Adipose tissue (tissue), 3 donors: ENCODE results near the gene OSBP2. TPM values are rescaled to one million over a fixed set of nuclear protein-coding genes. Genes with fewer than 3 reads are reported as not detected.

Source experiments
- H3K27ac ChIP-seq: one replicate; pipeline ENCODE4 v1.5.1; 2013; ENCODE audit warnings: low read depth, low read length
- WGBS, 3 donors: extraction: QIAGEN DNeasy Blood & Tissue Kit; methylation state at CpG; one replicate each; pipeline ENCODE4 v1.1.7; 2013; 5-methylcytosine and 5-hydroxymethylcytosine counted together
- polyA plus RNA-seq, 3 donors: library from polyadenylated mRNA; stranded (reverse); fragments of 200-250 nt; gene quantifications; one replicate each; pipeline ENCODE4 v1.2.3, GENCODE V29; 2013
- donor health status: healthy with polysubstance abuse.
- donor health status: Bipolar disorder and iron deficiency.
- donor health status: healthy.

Gene OSBP2
- polyA plus RNA-seq, 3 donors: 0.58 to 1.1 (median 0.79) TPM

DNA sequence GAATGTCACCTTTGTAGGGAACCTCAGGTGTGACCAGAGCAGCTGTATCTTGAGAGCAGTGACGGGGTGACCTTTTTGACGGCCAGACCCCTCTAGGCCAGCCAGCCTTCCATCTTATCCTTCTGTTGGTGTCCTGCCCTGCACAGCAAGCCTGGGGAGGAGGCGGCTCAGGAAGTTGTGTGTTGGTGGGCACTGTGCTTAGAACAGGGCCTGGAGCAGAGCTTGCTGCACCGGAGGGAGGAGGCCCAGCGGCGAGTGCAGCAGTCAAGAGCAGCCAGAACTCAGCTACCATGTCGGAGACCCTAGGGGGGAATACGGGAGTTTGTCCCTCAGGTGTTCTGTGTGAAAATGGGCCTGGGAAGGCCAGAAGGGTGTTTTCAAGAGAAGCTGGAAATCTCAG is 129.4 kb downstream of the OSBP2 start:
- H3K27ac ChIP-seq: no peak overlapping the region
- 91 to 93% (median 92%) methylated on average over 8 of the region's 8 CpGs for WGBS, 3 donors

- 90 to 97% (median 95%) methylated on average over 8 of the region's 8 CpGs for WGBS, 3 donors
- H3K27ac ChIP-seq: no peak overlapping the region
Measured at GRCh38 chr22:30824711-30825110, 130.0 kb downstream of the OSBP2 start.

- no peak overlapping the region for H3K27ac ChIP-seq
- WGBS, 3 donors: 67 to 84% (median 83%) methylated on average over 11 of the region's 11 CpGs
Measured at GRCh38 chr22:30825711-30826505, 131.2 kb downstream of the OSBP2 start.

DNA sequence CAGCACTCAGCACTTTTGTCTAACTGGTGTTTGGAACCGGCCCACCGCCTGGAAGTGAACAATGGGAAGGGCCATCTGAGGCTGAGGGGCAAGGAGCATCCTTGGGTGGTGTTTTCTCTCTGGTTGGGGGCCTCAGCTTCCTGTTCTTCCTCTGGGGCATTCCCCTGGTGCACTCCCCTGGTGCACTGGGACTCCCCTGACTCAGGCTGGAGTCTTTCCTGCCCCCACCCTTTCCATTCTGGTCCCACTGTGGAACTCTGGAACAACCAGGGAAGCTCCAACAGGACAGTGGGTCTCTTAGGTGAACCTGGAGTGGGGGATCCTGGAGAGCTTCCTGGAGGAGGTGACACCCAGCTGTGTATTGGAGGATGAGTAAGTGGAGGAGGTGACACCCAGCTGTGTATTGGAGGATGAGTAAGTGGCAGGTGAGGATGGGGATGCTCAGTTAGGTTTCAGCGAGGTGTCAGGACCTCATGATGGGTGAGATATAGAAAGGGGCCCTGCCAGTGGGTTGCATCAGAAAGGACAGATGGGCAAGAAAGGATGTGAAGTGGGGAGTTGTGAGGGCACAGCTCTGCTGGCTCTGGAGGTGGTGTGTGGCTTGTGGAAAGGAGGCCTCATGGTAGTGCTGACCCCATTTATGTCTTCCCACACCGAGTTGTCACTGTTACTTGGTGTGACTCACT is 132.1 kb downstream of the OSBP2 start:
- H3K27ac ChIP-seq: no peak overlapping the region
- 84 to 94% (median 92%) methylated on average over 4 of the region's 4 CpGs for WGBS, 3 donors

GRCh38 chr22:30827646-30828045 is 133.0 kb downstream of the OSBP2 start:
- 87 to 93% (median 92%) methylated on average over 6 of the region's 6 CpGs for WGBS, 3 donors
- no peak overlapping the region for H3K27ac ChIP-seq

DNA sequence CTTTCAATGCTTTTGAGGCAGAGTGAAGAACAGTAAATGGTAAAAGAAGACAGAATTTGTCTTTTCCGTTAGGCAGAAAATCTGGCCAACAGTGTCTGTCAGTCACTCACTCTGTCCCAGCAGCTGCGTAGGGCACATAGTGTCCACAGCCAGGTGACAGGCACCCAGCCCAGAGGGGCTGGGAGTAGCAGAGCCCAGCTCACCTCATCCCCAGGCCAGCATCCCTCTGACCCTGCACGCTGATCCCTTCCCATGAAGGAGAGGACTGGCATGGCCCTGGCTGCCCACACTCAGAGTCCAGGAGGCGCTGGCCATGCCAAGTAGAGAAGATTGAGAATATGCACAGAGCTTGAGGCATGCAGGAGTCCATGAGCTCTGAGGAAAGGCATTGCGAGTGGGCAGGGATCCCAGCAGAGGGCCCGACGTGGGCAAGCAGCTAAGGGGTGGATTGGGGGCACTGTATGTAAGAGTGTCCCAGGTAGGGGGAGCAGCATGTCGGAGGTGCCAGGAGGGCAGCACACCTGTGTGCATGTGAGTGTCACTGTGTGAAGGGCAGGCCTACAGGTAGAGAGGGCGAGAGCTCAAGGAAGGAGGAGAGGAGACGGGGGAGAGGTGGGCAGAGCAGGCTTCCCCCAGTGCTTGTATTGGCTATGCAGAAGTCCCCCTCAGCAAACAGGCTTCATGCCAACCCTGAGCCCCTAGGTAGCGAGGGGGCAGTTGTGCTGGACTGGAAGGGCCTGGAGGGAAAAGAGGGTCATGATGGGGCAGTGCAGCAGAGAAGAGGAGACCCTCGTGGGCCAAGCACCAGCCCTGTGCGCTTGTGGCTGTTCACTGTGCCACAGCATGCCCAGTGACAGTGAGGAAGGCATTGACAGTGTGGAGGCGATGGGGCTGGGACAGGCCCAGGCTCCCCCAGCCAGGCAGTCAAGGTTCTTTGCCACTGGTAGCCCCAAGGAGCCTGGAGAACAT is 133.8 kb downstream of the OSBP2 start:
- 88 to 93% (median 90%) methylated on average over 14 of the region's 14 CpGs for WGBS, 3 donors

GRCh38 chr22:30829901-30830550 is 135.4 kb downstream of the OSBP2 start:
- 68 to 87% (median 72%) methylated on average over 12 of the region's 12 CpGs for WGBS, 3 donors

More for the DNA sequence above, 133.8 kb downstream of the OSBP2 start:
- no peak overlapping the region for H3K27ac ChIP-seq

DNA sequence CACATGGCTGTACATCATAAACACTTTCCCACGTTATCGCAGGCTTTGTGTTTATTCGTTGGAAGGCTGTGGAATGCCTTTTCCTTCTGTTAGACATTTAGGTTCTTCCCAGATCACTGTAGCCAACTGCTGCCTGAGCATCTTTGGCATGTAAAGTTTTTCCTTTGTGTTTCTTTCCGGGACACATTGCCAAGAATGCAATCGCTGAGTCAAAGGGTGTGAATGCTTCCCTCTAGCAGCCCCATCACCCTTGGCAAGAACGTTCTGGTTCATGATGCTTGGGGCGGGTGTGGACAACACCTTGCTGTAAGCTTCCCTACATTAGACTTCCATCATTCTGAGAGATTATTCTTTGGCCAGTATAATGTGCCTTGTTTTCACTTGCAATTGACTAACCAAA is 136.2 kb downstream of the OSBP2 start:
- no peak overlapping the region for H3K27ac ChIP-seq
- WGBS, 3 donors: 33 to 53% (median 49%) methylated on average over 7 of the region's 7 CpGs

More at GRCh38 chr22:30829901-30830550, 135.4 kb downstream of the OSBP2 start:
- H3K27ac ChIP-seq: no peak overlapping the region

- no peak overlapping the region for H3K27ac ChIP-seq
- WGBS, 3 donors: 88 to 96% (median 95%) methylated on average over 6 of the region's 6 CpGs
Measured at GRCh38 chr22:30832407-30832987, 137.8 kb downstream of the OSBP2 start.

GRCh38 chr22:30833322-30833721 is 138.6 kb downstream of the OSBP2 start:
- no peak overlapping the region for H3K27ac ChIP-seq
- 91 to 93% (median 91%) methylated on average over 2 of the region's 2 CpGs for WGBS, 3 donors

- WGBS, 3 donors: 62 to 71% (median 71%) methylated on average over 6 of the region's 6 CpGs
- H3K27ac ChIP-seq: no peak overlapping the region
Measured at GRCh38 chr22:30837531-30837930, 142.9 kb downstream of the OSBP2 start.

GRCh38 chr22:30838111-30838510 is 143.4 kb downstream of the OSBP2 start:
- WGBS, 3 donors: 83 to 91% (median 85%) methylated on average over 3 of the region's 3 CpGs
- no peak overlapping the region for H3K27ac ChIP-seq

- WGBS, 3 donors: 86 to 87% (median 86%) methylated on average over 5 of the region's 5 CpGs
Measured at GRCh38 chr22:30841273-30841672, 146.6 kb downstream of the OSBP2 start.

GRCh38 chr22:30843245-30843644 is 148.6 kb downstream of the OSBP2 start:
- H3K27ac ChIP-seq: no peak overlapping the region
- 71 to 88% (median 72%) methylated on average over 4 of the region's 4 CpGs for WGBS, 3 donors

More at GRCh38 chr22:30841273-30841672, 146.6 kb downstream of the OSBP2 start:
- H3K27ac ChIP-seq: no peak overlapping the region

- 79 to 85% (median 84%) methylated on average over 1 of the region's 1 CpG for WGBS, 3 donors
- H3K27ac ChIP-seq: no peak overlapping the region
Measured at GRCh38 chr22:30847583-30847982, 152.9 kb downstream of the OSBP2 start.

- 87 to 95% (median 94%) methylated on average over 3 of the region's 3 CpGs for WGBS, 3 donors
Measured at GRCh38 chr22:30855266-30855665, 160.6 kb downstream of the OSBP2 start.

GRCh38 chr22:30855677-30856518 is 161.2 kb downstream of the OSBP2 start:
- no peak overlapping the region for H3K27ac ChIP-seq
- WGBS, 3 donors: 90 to 96% (median 92%) methylated on average over 4 of the region's 4 CpGs

More at GRCh38 chr22:30855266-30855665, 160.6 kb downstream of the OSBP2 start:
- no peak overlapping the region for H3K27ac ChIP-seq
